IMR-90 (cell line): ENCODE results near the gene EGFR. TPM values are rescaled to one million over a fixed set of nuclear protein-coding genes. Genes with fewer than 3 reads are reported as not detected.

Source experiments
- ATAC-seq: fragments of 200-7000 bp; cut with Tn5 transposase; 2 replicates; pipeline ENCODE4 v1.9.1; 2020; ENCODE audit warnings: low read depth, mild to moderate bottlenecking, moderate library complexity
- BruUV-seq: library from RNA; stranded (reverse); fragments of 400-500 nt; replicated peaks from 2 replicates; lab custom pipeline; 2021; lab: Mats Ljungman, UMichigan
- CTCF ChIA-PET: fragments of 300-600 bp; formaldehyde crosslinking; extraction: SDS; loops from one replicate; lab custom pipeline; 2021; ENCODE audit warnings: antibody characterized with exemption; lab: Yijun Ruan, JAX
- POLR2A ChIA-PET: fragments of 300-600 bp; sonication (Branson Sonifier 250); formaldehyde crosslinking; loops from one replicate; lab custom pipeline; 2022; ENCODE audit warnings: antibody characterized with exemption; ENCODE audit not compliant: unreplicated experiment; lab: Charles Lee
- DNase-seq: peaks from one replicate; pipeline ENCODE4 v3.0.0; 2013
- H2AFZ ChIP-seq: replicated peaks from 2 replicates; pipeline ENCODE3; 2013; ENCODE audit warnings: low read length, mild to moderate bottlenecking; ENCODE audit not compliant: poor library complexity
- H2AK5ac ChIP-seq: 2 replicates; pipeline ENCODE4 v1.6.1; 2013; ENCODE audit warnings: low read depth, low read length, inconsistent platforms
- H2AK9ac ChIP-seq: replicated peaks from 2 replicates; pipeline ENCODE3; 2013; ENCODE audit warnings: mild to moderate bottlenecking, low read depth, low read length, moderate library complexity; ENCODE audit not compliant: poor library complexity
- H2BK120ac ChIP-seq: 2 replicates; pipeline ENCODE4 v1.6.1; 2013; ENCODE audit warnings: low read depth, low read length, inconsistent platforms
- H2BK15ac ChIP-seq: 3 replicates; pipeline ENCODE4 v1.6.1; 2013; ENCODE audit warnings: low read depth, low read length, inconsistent platforms
- H2BK20ac ChIP-seq: 2 replicates; pipeline ENCODE4 v1.6.1; 2013; ENCODE audit warnings: low read depth, mild to moderate bottlenecking, inconsistent platforms, low read length, moderate library complexity
- H2BK5ac ChIP-seq: 2 replicates; pipeline ENCODE4 v1.6.1; 2013; ENCODE audit warnings: mild to moderate bottlenecking, low read depth, low read length, inconsistent platforms; ENCODE audit not compliant: poor library complexity, severe bottlenecking
- H3K14ac ChIP-seq: replicated peaks from 2 replicates; pipeline ENCODE4 v1.6.1; 2013; ENCODE audit warnings: low read depth, low read length, inconsistent platforms
- H3K18ac ChIP-seq: 2 replicates; pipeline ENCODE4 v1.6.1; 2013; ENCODE audit warnings: low read depth, low read length, control low read depth
- H3K23ac ChIP-seq: 2 replicates; pipeline ENCODE4 v1.6.1; 2013; ENCODE audit warnings: low read depth, low read length, inconsistent platforms
- H3K27ac ChIP-seq: 2 replicates; pipeline ENCODE4 v1.5.1; 2013; ENCODE audit warnings: mild to moderate bottlenecking, control low read depth, low read length; ENCODE audit not compliant: insufficient read depth
- H3K27me3 ChIP-seq: 2 replicates; pipeline ENCODE4 v1.6.1; 2013; ENCODE audit warnings: low read length; ENCODE audit not compliant: control insufficient read depth, insufficient read depth
- H3K36me3 ChIP-seq: 2 replicates; pipeline ENCODE4 v1.6.1; 2013; ENCODE audit warnings: low read length, mixed read lengths; ENCODE audit not compliant: control insufficient read depth, insufficient read depth
- H3K4ac ChIP-seq: 2 replicates; pipeline ENCODE4 v1.6.1; 2013; ENCODE audit warnings: low read depth, low read length, inconsistent platforms
- H3K4me1 ChIP-seq: 2 replicates; pipeline ENCODE4 v1.6.1; 2013; ENCODE audit warnings: low read length, mixed read lengths; ENCODE audit not compliant: control insufficient read depth, insufficient read depth
- H3K4me2 ChIP-seq: 2 replicates; pipeline ENCODE4 v1.6.1; 2013; ENCODE audit warnings: low read depth, mild to moderate bottlenecking, control low read depth, low read length, moderate library complexity
- H3K4me3 ChIP-seq: 2 replicates; pipeline ENCODE4 v1.5.1; 2013; ENCODE audit warnings: low read depth, mild to moderate bottlenecking, control low read depth, low read length, moderate library complexity; ENCODE audit not compliant: insufficient read depth
- H3K56ac ChIP-seq: 2 replicates; pipeline ENCODE4 v1.6.1; 2013; ENCODE audit warnings: low read length, inconsistent platforms; ENCODE audit not compliant: insufficient read depth; ENCODE audit errors: extremely low read depth
- H3K79me1 ChIP-seq, 2 experiments: 2 replicates each; pipeline ENCODE4 v1.6.1; 2013; ENCODE audit warnings: low read length in 2 of 2, inconsistent platforms in 1 of 2, low read depth in 1 of 2
- H3K9ac ChIP-seq: 2 replicates; pipeline ENCODE4 v1.6.1; 2013; ENCODE audit warnings: low read depth, low read length, control low read depth
- H3K9me1 ChIP-seq: 2 replicates; pipeline ENCODE4 v1.6.1; 2013; ENCODE audit warnings: low read length, inconsistent platforms; ENCODE audit not compliant: insufficient read depth
- H3K9me3 ChIP-seq: 2 replicates; pipeline ENCODE4 v1.6.1; 2013; ENCODE audit warnings: low read length; ENCODE audit not compliant: control insufficient read depth, insufficient read depth
- H4K20me1 ChIP-seq: 2 replicates; pipeline ENCODE4 v1.6.1; 2013; ENCODE audit warnings: low read length, inconsistent platforms; ENCODE audit not compliant: insufficient read depth
- H4K5ac ChIP-seq: 2 replicates; pipeline ENCODE4 v1.6.1; 2013; ENCODE audit warnings: mild to moderate bottlenecking, low read depth, low read length, control low read depth
- H4K8ac ChIP-seq, 2 experiments: 2 replicates each; pipeline ENCODE4 v1.6.1; 2013; ENCODE audit warnings: low read depth in 2 of 2, low read length in 2 of 2, control low read depth in 1 of 2, inconsistent platforms in 1 of 2
- H4K91ac ChIP-seq: 2 replicates; pipeline ENCODE4 v1.6.1; 2013; ENCODE audit warnings: low read depth, low read length, inconsistent platforms; ENCODE audit not compliant: insufficient read depth
- CEBPB ChIP-seq: IDR thresholded peaks from 2 replicates; pipeline ENCODE4 v1.6.1; 2012; ENCODE audit warnings: low read depth, low read length, improper control_type of control experiment
- MAFK ChIP-seq: IDR thresholded peaks from 2 replicates; pipeline ENCODE4 v1.6.1; 2012; ENCODE audit warnings: low read depth, low read length, improper control_type of control experiment
- MXI1 ChIP-seq: IDR thresholded peaks from 2 replicates; pipeline ENCODE4 v1.6.1; 2012; ENCODE audit warnings: low read depth, mild to moderate bottlenecking, low read length, moderate library complexity, borderline replicate concordance
- POLR2A ChIP-seq: IDR thresholded peaks from 2 replicates; pipeline ENCODE4 v1.6.1; 2012; ENCODE audit warnings: mild to moderate bottlenecking, low read depth, low read length
- RAD21 ChIP-seq: IDR thresholded peaks from 2 replicates; pipeline ENCODE4 v1.6.1; 2012; ENCODE audit warnings: low read length, improper control_type of control experiment
- RCOR1 ChIP-seq: IDR thresholded peaks from 2 replicates; pipeline ENCODE4 v1.6.1; 2012; ENCODE audit warnings: mild to moderate bottlenecking, low read length, improper control_type of control experiment; ENCODE audit not compliant: insufficient replicate concordance
- WGBS, 2 experiments: methylation state at CpG; one replicate each; pipeline versions ENCODE4 v1.1.5 to v1.1.7; 2013; ENCODE audit warnings: missing lambda C conversion rate in 2 of 2; ENCODE audit not compliant: insufficient read length in 1 of 2; ENCODE audit errors: extremely low coverage in 2 of 2; 5-methylcytosine and 5-hydroxymethylcytosine counted together
- dilution Hi-C: fragments of 300-500 bp; cut with HindIII; formaldehyde crosslinking; loops from one replicate; pipeline ENCODE4 v1.14.3; 2018; ENCODE audit warnings: low sequenced_read_pairs; ENCODE audit not compliant: unreplicated experiment
- in situ Hi-C: fragments of 300-500 bp; cut with MboI; formaldehyde crosslinking; loops from 3 replicates; pipeline ENCODE4 v1.14.3; 2019; ENCODE audit warnings: low sequenced_read_pairs, inconsistent platforms, mixed read lengths
- intact Hi-C: fragments of 100-400 bp; cut with micrococcal nuclease; formaldehyde crosslinking; loops from 2 replicates; pipeline ENCODE4 v1.10.0; 2022
- polyA plus RNA-seq, 3 experiments: library from polyadenylated mRNA; depleted of rRNA; stranded (reverse); fragments of >200 nt; gene quantifications; 2 replicates each; pipeline ENCODE4 v1.2.3, GENCODE V29; 2012; ENCODE audit warnings: low replicate concordance in 1 of 3
- total RNA-seq: library from RNA; depleted of rRNA; stranded (reverse); fragments of >200 nt; gene quantifications from 2 replicates; pipeline ENCODE4 v1.2.3, GENCODE V29; 2012
- TF ChIP-seq, protein P1 (sequence below): fragments of 150-350 bp; IDR thresholded peaks from 2 replicates; pipeline ENCODE4 v1.6.1; 2016; ENCODE audit warnings: low read depth, mild to moderate bottlenecking, low read length, moderate library complexity, borderline replicate concordance

EGFR gene
- total and polyA plus RNA-seq, 2 of the 4 experiments (the other 2 are of a cell fraction) = 36.9 to 60.4 TPM

DNA sequence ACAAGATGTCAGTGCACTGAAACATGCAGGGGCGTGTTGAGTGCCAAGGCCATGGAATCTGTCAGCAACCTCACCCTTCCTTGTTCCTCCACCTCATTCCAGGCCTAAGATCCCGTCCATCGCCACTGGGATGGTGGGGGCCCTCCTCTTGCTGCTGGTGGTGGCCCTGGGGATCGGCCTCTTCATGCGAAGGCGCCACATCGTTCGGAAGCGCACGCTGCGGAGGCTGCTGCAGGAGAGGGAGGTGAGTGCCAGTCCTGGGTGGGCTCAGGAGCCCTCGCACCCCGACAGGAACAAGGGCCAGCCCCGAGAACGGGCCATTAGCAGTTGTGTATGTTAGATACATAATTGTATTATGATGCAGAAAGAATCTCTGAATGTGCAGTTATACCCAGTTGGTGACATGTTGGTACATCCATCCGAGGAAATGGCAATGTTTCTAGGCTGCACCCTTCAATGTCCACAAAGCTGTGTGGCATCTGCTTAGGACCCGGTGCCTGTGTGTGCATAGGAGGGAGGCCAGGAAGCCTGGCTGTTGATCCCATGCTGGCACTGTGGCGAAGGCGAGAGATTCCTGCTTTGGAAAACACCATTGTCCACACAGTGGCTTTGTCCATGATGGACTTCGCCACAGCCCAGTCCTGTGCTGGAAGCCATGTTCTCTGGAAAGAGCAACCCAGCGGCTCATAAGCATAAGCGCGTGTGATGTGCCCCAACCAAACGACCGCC is 154.2 kb downstream of the EGFR start:
- Histone ChIP-seq H2AFZ (no peak overlapping the region), H2BK15ac (no peak overlapping the region), H2AK9ac (no peak overlapping the region), H2BK5ac (no peak overlapping the region), H2BK20ac (no peak overlapping the region), H3K18ac (no peak overlapping the region), H3K27me3 (no peaks in the 10 kb centered on the region), H4K8ac (no peak overlapping the region), H3K27ac (no peak overlapping the region), H3K4me1 (peaks cover 11% of the 10 kb centered on the region), H4K91ac (no peak overlapping the region), H2BK120ac (no peak overlapping the region), H3K9ac (no peak overlapping the region), H3K56ac (no peak overlapping the region), H4K20me1 (peaks cover 3% of the 10 kb centered on the region; the same call in 1 of the 2 replicates), H3K4me2 (no peak overlapping the region), H3K79me1 (peaks cover 11 to 63% of the 10 kb centered on the region in 2 experiments), H4K5ac (no peak overlapping the region), H3K23ac (no peak overlapping the region), H3K9me1 (peaks cover 21% of the 10 kb centered on the region), H3K4ac (no peak overlapping the region), H2AK5ac (no peak overlapping the region), H3K9me3 (no peaks in the 10 kb centered on the region), H3K4me3 (no peak overlapping the region), H3K36me3 (peaks cover 69% of the 10 kb centered on the region), H3K14ac (no peak overlapping the region)
- no TSS peak for BruUV-seq
- ATAC-seq (no peak), DNase-seq (no peak)
- in situ Hi-C loops (loop anchor here (25.0 kb wide), 1 partner anchor 386 kb away; no protein-coding TSS in a partner anchor), dilution Hi-C loops (no loop called here), intact Hi-C loops (no loop called here)
- WGBS, 2 experiments = 96% methylated on average over 14 of the region's 25 CpGs; no CpG with 5 or more reads in 1 of the 2 experiments
- ChIA-PET CTCF (no interaction called here), POLR2A (no interaction called here)
- TF ChIP-seq MAFK (no peak), RCOR1 (no peak), POLR2A (no peak), RAD21 (no peak), MXI1 (no peak), CEBPB (no peak)
- TF ChIP-seq, protein P1, sequence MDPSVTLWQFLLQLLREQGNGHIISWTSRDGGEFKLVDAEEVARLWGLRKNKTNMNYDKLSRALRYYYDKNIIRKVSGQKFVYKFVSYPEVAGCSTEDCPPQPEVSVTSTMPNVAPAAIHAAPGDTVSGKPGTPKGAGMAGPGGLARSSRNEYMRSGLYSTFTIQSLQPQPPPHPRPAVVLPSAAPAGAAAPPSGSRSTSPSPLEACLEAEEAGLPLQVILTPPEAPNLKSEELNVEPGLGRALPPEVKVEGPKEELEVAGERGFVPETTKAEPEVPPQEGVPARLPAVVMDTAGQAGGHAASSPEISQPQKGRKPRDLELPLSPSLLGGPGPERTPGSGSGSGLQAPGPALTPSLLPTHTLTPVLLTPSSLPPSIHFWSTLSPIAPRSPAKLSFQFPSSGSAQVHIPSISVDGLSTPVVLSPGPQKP = no peak
